ENCODE data around the gene RPS6KB2. TPM values are rescaled to one million over a fixed set of nuclear protein-coding genes. Genes with fewer than 3 reads are reported as not detected.
"Not testable (repeated sequence)": the region's sequence is repeated elsewhere in the genome, so short reads cannot be mapped to it uniquely, and the experiment has no call there.

RPS6KB2 gene
- total and polyA plus RNA-seq, 2 donors (not counting 1 experiment from before 2014, with no cell fraction given), result 81.8 to 131 TPM

- Histone ChIP-seq H3K36me3 (replicated peaks in 1 of 2; ENCODE audit: control extremely low read depth in 1 of 2, control insufficient read depth in 1 of 2, extremely low read depth in 1 of 2, insufficient read depth in 2 of 2, low read length in 1 of 2) (peaks cover 0 to 17% of the 10 kb centered on the region in 2 experiments), H3K79me2 (ENCODE audit: control insufficient read depth, insufficient read depth, low read length) (peaks cover 55% of the 10 kb centered on the region), H3K27ac (ENCODE audit: low read length in 2 of 2) (peak overlapping the region; percentile 42 to 92), H3K4me2 (replicated peaks; ENCODE audit: low read depth, low read length, poor library complexity, severe bottlenecking) (peak overlapping the region; percentile 92), H2AFZ (ENCODE audit: insufficient read depth, low read depth, low read length, poor library complexity, severe bottlenecking) (peak overlapping the region; percentile 90), H3K9ac (ENCODE audit: low read length) (peak overlapping the region; percentile 89), H3K4me1 (ENCODE audit: control insufficient read depth in 2 of 2, insufficient read depth in 2 of 2, low read length in 2 of 2) (peaks cover 13 to 37% of the 10 kb centered on the region in 2 donors), H4K20me1 (ENCODE audit: control insufficient read depth, insufficient read depth, low read length, poor library complexity, severe bottlenecking) (peaks cover 39% of the 10 kb centered on the region), H3K4me3 (ENCODE audit: control extremely low read depth in 1 of 5, extremely low read depth in 1 of 5, insufficient read depth in 1 of 5, low read depth in 2 of 5, low read length in 4 of 5) (peak overlapping the region; percentile 82 to 95 (median 91))
- intact Hi-C loops (cut with micrococcal nuclease); H3K9me3 ChIP-seq (ENCODE audit: control extremely low read depth in 1 of 3, control insufficient read depth in 2 of 3, insufficient read depth in 1 of 3, low read length in 2 of 3); ATAC-seq (ENCODE audit: low read depth); H3K9me3 Mint-ChIP-seq (ENCODE audit: insufficient read depth); DNase-seq; H3K27me3 Mint-ChIP-seq; H3K27me3 ChIP-seq (replicated peaks in 1 of 4; ENCODE audit: control extremely low read depth in 1 of 4, control insufficient read depth in 3 of 4, insufficient read depth in 4 of 4, low read length in 3 of 4): not testable (repeated sequence)
- CTCF ChIA-PET, result interaction anchor here (1.1 to 2.2 kb wide), 7 partner anchors 7 to 82 kb away, joined by 3 to 10 read pairs (median 5); partner anchors contain the start of genes PPP1CA, PTPRCAP and TBC1D10C
- peaks cover 34% of the 10 kb centered on the region for H3K4me1 Mint-ChIP-seq
- POLR2A ChIA-PET, result interaction anchor here (0.6 to 8.3 kb wide), 8 partner anchors 9 to 1842 kb away, joined by 4 to 72 read pairs (median 14); partner anchors contain the start of genes PPP1CA, PTPRCAP and TBC1D10C
- 87% methylated on average over 19 of the region's 19 CpGs for WGBS (ENCODE audit: insufficient coverage)
- H3K4me3 Mint-ChIP-seq, result peak overlapping the region; percentile 99
- peak overlapping the region; percentile 96 for H3K27ac Mint-ChIP-seq
Measured at GRCh38 chr11:67427364-67427859, 882 bp upstream of the RPS6KB2 start.

GRCh38 chr11:67429038-67429668 is 859 bp downstream of the RPS6KB2 start:
- Mint-ChIP-seq H3K4me1 (peaks cover 50% of the 10 kb centered on the region), H3K4me3 (peak overlapping the region; percentile 99), H3K27me3 (no peaks in the 10 kb centered on the region), H3K27ac (peak overlapping the region; percentile 96), H3K9me3 (ENCODE audit: insufficient read depth) (no peaks in the 10 kb centered on the region)
- Histone ChIP-seq H3K9ac (ENCODE audit: low read length) (peak overlapping the region; percentile 89), H3K27me3 (replicated peaks in 1 of 4; ENCODE audit: control extremely low read depth in 1 of 4, control insufficient read depth in 3 of 4, insufficient read depth in 4 of 4, low read length in 3 of 4) (no peaks in the 10 kb centered on the region), H3K9me3 (ENCODE audit: control extremely low read depth in 1 of 3, control insufficient read depth in 2 of 3, insufficient read depth in 1 of 3, low read length in 2 of 3) (no peaks in the 10 kb centered on the region), H3K4me1 (ENCODE audit: control insufficient read depth in 2 of 2, insufficient read depth in 2 of 2, low read length in 2 of 2) (peaks cover 22 to 55% of the 10 kb centered on the region in 2 donors), H2AFZ (ENCODE audit: insufficient read depth, low read depth, low read length, poor library complexity, severe bottlenecking) (peak overlapping the region; percentile 90), H3K79me2 (ENCODE audit: control insufficient read depth, insufficient read depth, low read length) (peaks cover 63% of the 10 kb centered on the region), H3K36me3 (replicated peaks in 1 of 2; ENCODE audit: control extremely low read depth in 1 of 2, control insufficient read depth in 1 of 2, extremely low read depth in 1 of 2, insufficient read depth in 2 of 2, low read length in 1 of 2) (peaks cover 0 to 35% of the 10 kb centered on the region in 2 experiments), H3K4me2 (replicated peaks; ENCODE audit: low read depth, low read length, poor library complexity, severe bottlenecking) (peak overlapping the region; percentile 92), H4K20me1 (ENCODE audit: control insufficient read depth, insufficient read depth, low read length, poor library complexity, severe bottlenecking) (peaks cover 56% of the 10 kb centered on the region), H3K4me3 (ENCODE audit: control extremely low read depth in 1 of 5, extremely low read depth in 1 of 5, insufficient read depth in 1 of 5, low read depth in 2 of 5, low read length in 4 of 5) (peak overlapping the region; percentile 82 to 95 (median 91)), H3K27ac (ENCODE audit: low read length in 2 of 2) (peak overlapping the region; percentile 70 to 92)
- POLR2A ChIA-PET, result interaction anchor here (0.6 to 8.3 kb wide), 16 partner anchors 8 to 77 kb away, joined by 3 to 72 read pairs (median 5); partner anchors contain the start of genes POLD4, PPP1CA, PTPRCAP and RAD9A
- ATAC-seq (ENCODE audit: low read depth) (no peak), DNase-seq (no peak)
- WGBS (ENCODE audit: insufficient coverage), result 59% methylated on average over 11 of the region's 12 CpGs
- intact Hi-C loops (cut with micrococcal nuclease), result no loop called here
- TF ChIP-seq CTCF (IDR thresholded peaks at IDR 0.05) (no peak), EZH2 (IDR thresholded peaks at IDR 0.05; ENCODE audit: borderline replicate concordance, insufficient read depth, low read depth, low read length, poor library complexity, severe bottlenecking) (no peak)
- CTCF ChIA-PET, result interaction anchor here (0.5 to 4.4 kb wide), 8 partner anchors 8 to 109 kb away, joined by 3 to 17 read pairs (median 4); partner anchors contain the start of genes AIP, PPP1CA and PTPRCAP
